ENCODE data around the gene XXYLT1. TPM values are rescaled to one million over a fixed set of nuclear protein-coding genes. Genes with fewer than 3 reads are reported as not detected.

Gene XXYLT1
- total RNA-seq, 1 experiment from 2014 or later: 10.9 TPM

DNA sequence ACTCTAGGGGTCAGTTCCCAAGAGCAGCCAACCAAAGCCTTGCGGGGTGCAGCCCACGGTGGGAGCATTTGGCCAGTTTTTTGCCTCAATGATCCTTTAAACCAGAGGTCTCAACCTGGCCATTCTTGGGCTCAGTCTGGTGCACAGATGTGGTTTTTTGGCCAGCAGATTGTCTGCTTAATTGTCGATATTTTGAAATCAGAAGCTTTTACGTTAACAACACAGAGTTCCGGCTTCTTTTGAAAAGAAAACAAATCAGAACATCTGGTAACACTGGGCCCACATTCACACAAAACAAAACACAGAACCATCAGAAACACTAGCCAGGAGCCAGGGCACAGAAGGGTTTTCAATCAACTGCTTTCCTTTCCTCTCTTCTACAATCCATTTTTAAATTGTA, 127.7 kb downstream of the XXYLT1 start:
- Histone ChIP-seq H4K20me1 (ENCODE audit: insufficient read depth) (no peaks in the 10 kb centered on the region), H3K4me2 (ENCODE audit: low read length) (no peak overlapping the region), H3K9ac (ENCODE audit: low read length) (no peak overlapping the region), H2AFZ (ENCODE audit: low read depth, low read length, poor library complexity, severe bottlenecking) (no peak overlapping the region), H3K9me2 (ENCODE audit: insufficient read depth) (no peaks in the 10 kb centered on the region), H3K27me3 (ENCODE audit: insufficient read depth, low read length) (no peaks in the 10 kb centered on the region), H3K9me3 (ENCODE audit: control insufficient read depth in 1 of 2, insufficient read depth in 1 of 2, low read depth in 1 of 2, low read length in 2 of 2) (peaks cover 0 to 8% of the 10 kb centered on the region in 2 experiments; a peak in 1 of 4 replicates), H3K79me2 (ENCODE audit: insufficient read depth, low read length) (no peaks in the 10 kb centered on the region), H3K4me3 (replicated peaks in 1 of 2; ENCODE audit: low read depth in 1 of 2, low read length in 2 of 2) (no peak overlapping the region), H3K27ac (ENCODE audit: low read depth, low read length) (no peak overlapping the region), H3K36me3 (ENCODE audit: control insufficient read depth in 1 of 2, insufficient read depth in 2 of 2, low read length in 2 of 2) (no peaks in the 10 kb centered on the region), H3K4me1 (ENCODE audit: control insufficient read depth in 1 of 2, insufficient read depth in 2 of 2, low read length in 2 of 2) (peaks cover 0 to 8% of the 10 kb centered on the region in 2 experiments; a peak in 1 of 4 replicates)
- BruUV-seq (replicated peaks): no TSS peak
- POLR2A ChIA-PET: no interaction called here
- intact Hi-C loops (cut with micrococcal nuclease): no loop called here
- DNase-seq (ENCODE audit: low read depth, low spot score) (no peak), ATAC-seq (no peak)
- CTCF ChIA-PET: no interaction called here
- TF ChIP-seq TCF7L2 (IDR thresholded peaks at IDR 0.05; ENCODE audit: borderline replicate concordance, extremely low read depth, insufficient read depth, insufficient read length): no peak
- no peak for TF ChIP-seq YY1 (IDR thresholded peaks at IDR 0.05; ENCODE audit: extremely low read depth, insufficient replicate concordance, low read depth, low read length)
- no peak for TF ChIP-seq RAD21 (IDR thresholded peaks at IDR 0.05; ENCODE audit: low read depth)
- TF ChIP-seq ZFX (IDR thresholded peaks at IDR 0.05): no peak
- no peak for TF ChIP-seq SP1 (IDR thresholded peaks at IDR 0.05; ENCODE audit: low read depth)
- no peak for TF ChIP-seq CEBPB (IDR thresholded peaks at IDR 0.05; ENCODE audit: low read depth)
- TF ChIP-seq, protein P1, sequence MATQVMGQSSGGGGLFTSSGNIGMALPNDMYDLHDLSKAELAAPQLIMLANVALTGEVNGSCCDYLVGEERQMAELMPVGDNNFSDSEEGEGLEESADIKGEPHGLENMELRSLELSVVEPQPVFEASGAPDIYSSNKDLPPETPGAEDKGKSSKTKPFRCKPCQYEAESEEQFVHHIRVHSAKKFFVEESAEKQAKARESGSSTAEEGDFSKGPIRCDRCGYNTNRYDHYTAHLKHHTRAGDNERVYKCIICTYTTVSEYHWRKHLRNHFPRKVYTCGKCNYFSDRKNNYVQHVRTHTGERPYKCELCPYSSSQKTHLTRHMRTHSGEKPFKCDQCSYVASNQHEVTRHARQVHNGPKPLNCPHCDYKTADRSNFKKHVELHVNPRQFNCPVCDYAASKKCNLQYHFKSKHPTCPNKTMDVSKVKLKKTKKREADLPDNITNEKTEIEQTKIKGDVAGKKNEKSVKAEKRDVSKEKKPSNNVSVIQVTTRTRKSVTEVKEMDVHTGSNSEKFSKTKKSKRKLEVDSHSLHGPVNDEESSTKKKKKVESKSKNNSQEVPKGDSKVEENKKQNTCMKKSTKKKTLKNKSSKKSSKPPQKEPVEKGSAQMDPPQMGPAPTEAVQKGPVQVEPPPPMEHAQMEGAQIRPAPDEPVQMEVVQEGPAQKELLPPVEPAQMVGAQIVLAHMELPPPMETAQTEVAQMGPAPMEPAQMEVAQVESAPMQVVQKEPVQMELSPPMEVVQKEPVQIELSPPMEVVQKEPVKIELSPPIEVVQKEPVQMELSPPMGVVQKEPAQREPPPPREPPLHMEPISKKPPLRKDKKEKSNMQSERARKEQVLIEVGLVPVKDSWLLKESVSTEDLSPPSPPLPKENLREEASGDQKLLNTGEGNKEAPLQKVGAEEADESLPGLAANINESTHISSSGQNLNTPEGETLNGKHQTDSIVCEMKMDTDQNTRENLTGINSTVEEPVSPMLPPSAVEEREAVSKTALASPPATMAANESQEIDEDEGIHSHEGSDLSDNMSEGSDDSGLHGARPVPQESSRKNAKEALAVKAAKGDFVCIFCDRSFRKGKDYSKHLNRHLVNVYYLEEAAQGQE (IDR thresholded peaks at IDR 0.05; ENCODE audit: low read depth): no peak
- no peak for TF ChIP-seq JUND (IDR thresholded peaks at IDR 0.05)
- no peak for TF ChIP-seq FOSL1 (IDR thresholded peaks at IDR 0.05; ENCODE audit: low read depth)
- no peak for TF ChIP-seq ELF1 (IDR thresholded peaks at IDR 0.05; ENCODE audit: borderline replicate concordance, low read depth)
- TF ChIP-seq POLR2AphosphoS5 (IDR thresholded peaks at IDR 0.05; ENCODE audit: low read depth, low read length): no peak
- no peak for TF ChIP-seq ZNF274 (IDR thresholded peaks at IDR 0.05; ENCODE audit: low read depth, low read length)
- RAD21 ChIA-PET (ENCODE audit: low non-redundant PET in 1 of 2, low total read pairs in 2 of 2, uncharacterized antibody in 2 of 2, unreplicated experiment in 2 of 2): no interaction called here

Measured in HCT116 (cell line).